OCI-LY7 (cell line): Measurements from ENCODE around the gene PAX2. TPM values are rescaled to one million over a fixed set of nuclear protein-coding genes. Genes with fewer than 3 reads are reported as not detected.

ENCODE experiments used
- BruUV-seq: library from RNA; stranded (reverse); fragments of 400-500 nt; replicated peaks from 2 replicates; lab custom pipeline; 2021; lab: Mats Ljungman, UMichigan
- CTCF ChIA-PET: fragments of 300-600 bp; sonication (Branson Sonifier 250); formaldehyde crosslinking; loops from one replicate; lab custom pipeline; 2022; ENCODE audit warnings: antibody characterized with exemption; ENCODE audit not compliant: unreplicated experiment; lab: Charles Lee
- POLR2A ChIA-PET: fragments of 300-600 bp; sonication (Branson Sonifier 250); formaldehyde crosslinking; loops from one replicate; lab custom pipeline; 2022; ENCODE audit warnings: antibody characterized with exemption; lab: Charles Lee
- DNase-seq: peaks from one replicate; pipeline ENCODE4 v3.0.0-alpha.2; 2015; ENCODE audit warnings: low spot score
- H2AFZ ChIP-seq: fragments of 200-600 bp; sonication (generic), shearing (Covaris generic); 2 replicates; pipeline ENCODE4 v1.6.1; 2014; ENCODE audit warnings: mild to moderate bottlenecking, antibody characterized with exemption, low read length, moderate library complexity
- H3K27ac ChIP-seq: fragments of 200-600 bp; sonication (generic); 2 replicates; pipeline ENCODE4 v1.5.1; 2014; ENCODE audit warnings: mixed run types, low read depth, mild to moderate bottlenecking, moderate library complexity, low read length, inconsistent platforms; ENCODE audit not compliant: poor library complexity, severe bottlenecking
- H3K36me3 ChIP-seq: fragments of 200-600 bp; sonication (generic); 2 replicates; pipeline ENCODE4 v1.6.1; 2014; ENCODE audit warnings: mild to moderate bottlenecking, antibody characterized with exemption, low read length, moderate library complexity, mixed read lengths; ENCODE audit not compliant: insufficient read depth
- H3K4me1 ChIP-seq: fragments of 200-600 bp; sonication (generic); 2 replicates; pipeline ENCODE4 v1.5.1; 2014; ENCODE audit warnings: mild to moderate bottlenecking, low read length; ENCODE audit not compliant: insufficient read depth, poor library complexity, severe bottlenecking
- H3K4me2 ChIP-seq: fragments of 200-600 bp; sonication (generic); 2 replicates; pipeline ENCODE4 v1.6.1; 2014; ENCODE audit warnings: mild to moderate bottlenecking, low read length
- H3K4me3 ChIP-seq: fragments of 200-600 bp; sonication (generic); 2 replicates; pipeline ENCODE4 v1.5.1; 2014; ENCODE audit warnings: mild to moderate bottlenecking, low read depth, low read length; ENCODE audit not compliant: poor library complexity, severe bottlenecking
- H3K79me2 ChIP-seq: fragments of 200-600 bp; sonication (generic); 2 replicates; pipeline ENCODE4 v1.6.1; 2016; ENCODE audit warnings: low read depth, mild to moderate bottlenecking, low read length, moderate library complexity, mixed read lengths; ENCODE audit not compliant: insufficient read depth
- H3K9me2 ChIP-seq: fragments of 200-600 bp; sonication (generic); 2 replicates; pipeline ENCODE4 v1.6.1; 2016; ENCODE audit warnings: mild to moderate bottlenecking, low read length, mixed read lengths; ENCODE audit not compliant: insufficient read depth
- H3K9me3 ChIP-seq: fragments of 200-600 bp; sonication (generic); 2 replicates; pipeline ENCODE4 v1.6.1; 2014; ENCODE audit warnings: mild to moderate bottlenecking, mixed run types, low read length, mixed read lengths
- H4K20me1 ChIP-seq: fragments of 200-600 bp; sonication (generic); 2 replicates; pipeline ENCODE4 v1.6.1; 2014; ENCODE audit warnings: mild to moderate bottlenecking, antibody characterized with exemption, low read length, moderate library complexity, mixed read lengths; ENCODE audit not compliant: insufficient read depth
- EZH2phosphoT487 ChIP-seq: fragments of 200-600 bp; sonication (generic); IDR thresholded peaks from 2 replicates; pipeline ENCODE4 v1.6.1; 2018; ENCODE audit warnings: low read depth, borderline replicate concordance, mild to moderate bottlenecking, mixed run types, antibody characterized with exemption, low read length, moderate library complexity, mixed read lengths
- intact Hi-C: fragments of 100-400 bp; cut with micrococcal nuclease; formaldehyde crosslinking; loops from one replicate; pipeline ENCODE4 v1.10.0; 2022; ENCODE audit not compliant: unreplicated experiment
- total RNA-seq, 2 experiments: library from RNA; depleted of rRNA in 1 of 2; stranded (reverse); fragments of >200 nt in 1 of 2; shearing (Covaris generic) in 1 of 2; gene quantifications; 2 replicates each; pipeline ENCODE4 v1.2.3, GENCODE V29; 2014 to 2022
- TF ChIP-seq, protein P1 (sequence below): fragments of 200-600 bp; sonication (generic); conservative IDR thresholded peaks from 2 replicates; pipeline ENCODE4 v1.5.1; 2014; ENCODE audit warnings: mild to moderate bottlenecking, antibody characterized with exemption, low read length, moderate library complexity, mixed read lengths

PAX2 gene
- total RNA-seq, 2 experiments from 2014 or later: not detected

DNA sequence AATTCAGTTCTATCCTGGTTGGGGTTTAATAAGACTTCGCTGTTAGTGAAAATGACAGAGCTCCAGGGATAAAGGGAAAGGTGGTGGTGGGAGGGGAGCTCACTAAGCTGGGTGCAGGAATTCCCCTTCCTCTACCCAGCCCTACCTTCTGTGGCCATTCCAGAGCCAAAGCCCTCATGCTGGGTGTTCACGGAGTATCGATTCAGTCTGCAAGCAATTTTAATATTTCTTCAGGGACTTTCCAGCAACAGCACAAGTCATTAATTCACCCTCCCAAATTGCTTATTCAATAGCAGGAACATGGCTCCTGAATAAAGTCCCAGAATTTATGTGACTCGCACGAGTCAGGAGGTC lies 22.0 kb downstream of the PAX2 start:
- ChIA-PET CTCF (no interaction called here), POLR2A (interaction anchor here (0.6 kb wide), 1 partner anchor 174 kb away, joined by 3 read pairs; no protein-coding TSS in a partner anchor)
- no peaks in the 10 kb centered on the region for H4K20me1 ChIP-seq
- TF ChIP-seq EZH2phosphoT487: no peak
- TF ChIP-seq, protein P1, sequence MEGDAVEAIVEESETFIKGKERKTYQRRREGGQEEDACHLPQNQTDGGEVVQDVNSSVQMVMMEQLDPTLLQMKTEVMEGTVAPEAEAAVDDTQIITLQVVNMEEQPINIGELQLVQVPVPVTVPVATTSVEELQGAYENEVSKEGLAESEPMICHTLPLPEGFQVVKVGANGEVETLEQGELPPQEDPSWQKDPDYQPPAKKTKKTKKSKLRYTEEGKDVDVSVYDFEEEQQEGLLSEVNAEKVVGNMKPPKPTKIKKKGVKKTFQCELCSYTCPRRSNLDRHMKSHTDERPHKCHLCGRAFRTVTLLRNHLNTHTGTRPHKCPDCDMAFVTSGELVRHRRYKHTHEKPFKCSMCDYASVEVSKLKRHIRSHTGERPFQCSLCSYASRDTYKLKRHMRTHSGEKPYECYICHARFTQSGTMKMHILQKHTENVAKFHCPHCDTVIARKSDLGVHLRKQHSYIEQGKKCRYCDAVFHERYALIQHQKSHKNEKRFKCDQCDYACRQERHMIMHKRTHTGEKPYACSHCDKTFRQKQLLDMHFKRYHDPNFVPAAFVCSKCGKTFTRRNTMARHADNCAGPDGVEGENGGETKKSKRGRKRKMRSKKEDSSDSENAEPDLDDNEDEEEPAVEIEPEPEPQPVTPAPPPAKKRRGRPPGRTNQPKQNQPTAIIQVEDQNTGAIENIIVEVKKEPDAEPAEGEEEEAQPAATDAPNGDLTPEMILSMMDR: no peak
- H3K36me3 ChIP-seq: no peaks in the 10 kb centered on the region
- no peak for DNase-seq
- H2AFZ ChIP-seq: no peak overlapping the region
- H3K4me3 ChIP-seq: no peak overlapping the region
- no peaks in the 10 kb centered on the region for H3K79me2 ChIP-seq
- H3K4me1 ChIP-seq: no peaks in the 10 kb centered on the region
- no peaks in the 10 kb centered on the region for H3K9me2 ChIP-seq
- H3K4me2 ChIP-seq: no peak overlapping the region
- H3K9me3 ChIP-seq: no peaks in the 10 kb centered on the region
- no TSS peak for BruUV-seq
- H3K27ac ChIP-seq: no peak overlapping the region
- intact Hi-C loops: no loop called here

- Histone ChIP-seq H3K4me2 (no peak overlapping the region), H3K27ac (no peak overlapping the region), H3K9me3 (no peaks in the 10 kb centered on the region), H3K36me3 (no peaks in the 10 kb centered on the region), H3K4me1 (no peaks in the 10 kb centered on the region), H3K9me2 (no peaks in the 10 kb centered on the region), H3K79me2 (no peaks in the 10 kb centered on the region), H3K4me3 (no peak overlapping the region), H4K20me1 (no peaks in the 10 kb centered on the region), H2AFZ (no peak overlapping the region)
- TF ChIP-seq EZH2phosphoT487: no peak
- TF ChIP-seq, protein P1: no peak
- CTCF ChIA-PET: no interaction called here
- no peak for DNase-seq
- intact Hi-C loops: no loop called here
- BruUV-seq: no TSS peak
- POLR2A ChIA-PET: no interaction called here
These were observed 24.1 kb downstream of the PAX2 start for GRCh38 chr10:100769481-100769880.

DNA sequence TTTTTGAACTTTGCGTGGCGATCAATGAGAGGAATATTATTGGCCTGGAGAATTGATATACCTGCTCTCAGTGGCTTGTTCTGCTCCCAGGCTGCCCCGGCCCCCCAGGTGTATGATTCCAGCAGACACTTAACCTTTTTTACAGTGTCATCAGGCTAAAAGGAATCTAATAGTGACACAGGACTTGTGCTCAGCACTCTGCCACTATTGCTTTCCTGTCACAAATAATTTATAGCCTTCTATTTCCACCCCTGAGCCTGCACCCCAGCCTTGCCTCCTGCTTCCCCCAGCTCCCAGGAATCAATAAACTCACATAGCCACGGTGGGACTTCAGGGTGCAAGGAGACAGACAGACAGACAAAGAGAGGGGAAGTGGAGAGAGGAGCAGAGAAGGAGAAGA lies 28.3 kb downstream of the PAX2 start:
- no peaks in the 10 kb centered on the region for H3K9me3 ChIP-seq
- no peak for TF ChIP-seq EZH2phosphoT487
- TF ChIP-seq, protein P1: no peak
- no peaks in the 10 kb centered on the region for H3K4me1 ChIP-seq
- H4K20me1 ChIP-seq: no peaks in the 10 kb centered on the region
- no peak for DNase-seq
- no peaks in the 10 kb centered on the region for H3K9me2 ChIP-seq
- H3K4me3 ChIP-seq: no peak overlapping the region
- ChIA-PET POLR2A (no interaction called here), CTCF (no interaction called here)
- BruUV-seq: no TSS peak
- no peak overlapping the region for H3K27ac ChIP-seq
- intact Hi-C loops: no loop called here
- no peak overlapping the region for H3K4me2 ChIP-seq
- H3K36me3 ChIP-seq: no peaks in the 10 kb centered on the region
- no peaks in the 10 kb centered on the region for H3K79me2 ChIP-seq
- H2AFZ ChIP-seq: no peak overlapping the region
